MM.1S (cell line): Measurements from ENCODE around the gene ESF1.

Experiments
- DNase-seq: peaks from one replicate; pipeline ENCODE4 v3.0.0-alpha.2; 2015
- H2AFZ ChIP-seq: fragments of 300-600 bp; sonication (generic); 2 replicates; pipeline ENCODE4 v1.6.0; 2016; ENCODE audit warnings: antibody characterized with exemption, low read length
- H3F3A ChIP-seq: fragments of 300-600 bp; sonication (generic); 2 replicates; pipeline ENCODE4 v1.6.1; 2016; ENCODE audit warnings: mild to moderate bottlenecking, antibody characterized with exemption, low read length, moderate library complexity, mixed read lengths; ENCODE audit not compliant: insufficient read depth
- H3K27ac ChIP-seq: fragments of 300-600 bp; sonication (generic); 2 replicates; pipeline ENCODE4 v1.5.1; 2016; ENCODE audit warnings: mild to moderate bottlenecking, low read length
- H3K27me3 ChIP-seq: fragments of 300-600 bp; sonication (generic); replicated peaks from 2 replicates; pipeline ENCODE4 v1.6.0; 2016; ENCODE audit warnings: low read length; ENCODE audit not compliant: insufficient read depth
- H3K36me3 ChIP-seq: fragments of 300-600 bp; sonication (generic); replicated peaks from 2 replicates; pipeline ENCODE4 v1.6.1; 2016; ENCODE audit warnings: mild to moderate bottlenecking, low read length, mixed read lengths; ENCODE audit not compliant: insufficient read depth
- H3K4me1 ChIP-seq: fragments of 300-600 bp; sonication (generic); 2 replicates; pipeline ENCODE4 v1.6.1; 2016; ENCODE audit warnings: low read length, mixed read lengths
- H3K4me2 ChIP-seq: fragments of 300-600 bp; sonication (generic); 2 replicates; pipeline ENCODE4 v1.6.0; 2016; ENCODE audit warnings: low read depth, low read length
- H3K4me3 ChIP-seq: fragments of 300-600 bp; sonication (generic); 2 replicates; pipeline ENCODE4 v1.5.1; 2016; ENCODE audit warnings: low read length, mixed read lengths
- H3K79me2 ChIP-seq: fragments of 300-600 bp; sonication (generic); 2 replicates; pipeline ENCODE4 v1.6.1; 2016; ENCODE audit warnings: mixed run types, low read length, mixed read lengths
- H3K9ac ChIP-seq: fragments of 300-600 bp; sonication (generic); 2 replicates; pipeline ENCODE4 v1.6.1; 2016; ENCODE audit warnings: low read length, mixed read lengths
- H3K9me2 ChIP-seq: fragments of 300-600 bp; sonication (generic); replicated peaks from 2 replicates; pipeline ENCODE4 v1.6.1; 2016; ENCODE audit warnings: mild to moderate bottlenecking, low read length, mixed read lengths; ENCODE audit not compliant: insufficient read depth
- H3K9me3 ChIP-seq: fragments of 300-600 bp; sonication (generic); replicated peaks from 2 replicates; pipeline ENCODE4 v1.6.1; 2016; ENCODE audit warnings: mild to moderate bottlenecking, low read length, mixed read lengths; ENCODE audit not compliant: insufficient read depth
- H4K20me1 ChIP-seq: fragments of 300-600 bp; sonication (generic); 2 replicates; pipeline ENCODE4 v1.6.1; 2016; ENCODE audit warnings: mild to moderate bottlenecking, low read length, moderate library complexity, mixed read lengths; ENCODE audit not compliant: insufficient read depth
- CTCF ChIP-seq: fragments of 300-600 bp; sonication (generic); IDR thresholded peaks from 2 replicates; pipeline ENCODE4 v1.5.1; 2016; ENCODE audit warnings: antibody characterized with exemption, low read length, mixed read lengths
- EZH2 ChIP-seq: fragments of 300-600 bp; sonication (generic); optimal IDR thresholded peaks from 2 replicates; pipeline ENCODE3; 2017; ENCODE audit warnings: low read depth, mild to moderate bottlenecking, antibody characterized with exemption, low read length, mixed read lengths
- EZH2phosphoT487 ChIP-seq: fragments of 300-600 bp; sonication (generic); IDR thresholded peaks from 2 replicates; pipeline ENCODE4 v1.6.1; 2018; ENCODE audit warnings: antibody characterized with exemption, low read length

Gene ESF1

GRCh38 chr20:13799040-13799439 is 14.3 kb upstream of the ESF1 start:
- Histone ChIP-seq H3K4me3 (no peak overlapping the region), H3K79me2 (no peaks in the 10 kb centered on the region), H3K4me1 (no peaks in the 10 kb centered on the region), H3K36me3 (peaks cover 2% of the 10 kb centered on the region; the same call in 1 of the 2 replicates), H2AFZ (no peak overlapping the region), H3K27me3 (no peaks in the 10 kb centered on the region), H3K9me3 (no peaks in the 10 kb centered on the region), H3K9me2 (no peaks in the 10 kb centered on the region), H4K20me1 (no peaks in the 10 kb centered on the region), H3F3A (no peaks in the 10 kb centered on the region), H3K27ac (no peak overlapping the region), H3K4me2 (no peak overlapping the region), H3K9ac (no peak overlapping the region)
- no peak for TF ChIP-seq EZH2
- TF ChIP-seq EZH2phosphoT487: no peak
- TF ChIP-seq CTCF: no peak
- no peak for DNase-seq

GRCh38 chr20:13794667-13795066 is 9.9 kb upstream of the ESF1 start:
- TF ChIP-seq EZH2 (no peak), CTCF (no peak), EZH2phosphoT487 (no peak)
- Histone ChIP-seq H3K4me2 (no peak overlapping the region), H4K20me1 (no peaks in the 10 kb centered on the region), H3K27me3 (no peaks in the 10 kb centered on the region), H3K36me3 (peaks cover 17% of the 10 kb centered on the region; the same call in 1 of the 2 replicates), H3K4me3 (no peak overlapping the region), H3F3A (no peaks in the 10 kb centered on the region), H3K27ac (no peak overlapping the region), H3K9ac (no peak overlapping the region), H2AFZ (no peak overlapping the region), H3K9me3 (no peaks in the 10 kb centered on the region), H3K9me2 (no peaks in the 10 kb centered on the region), H3K4me1 (no peaks in the 10 kb centered on the region), H3K79me2 (peaks cover 14% of the 10 kb centered on the region)
- no peak for DNase-seq

- no peaks in the 10 kb centered on the region for H3K4me1 ChIP-seq
- no peak overlapping the region for H3K9ac ChIP-seq
- H3K79me2 ChIP-seq: peaks cover 22% of the 10 kb centered on the region
- no peak overlapping the region for H3K4me3 ChIP-seq
- DNase-seq: no peak
- H3K27ac ChIP-seq: no peak overlapping the region
- no peaks in the 10 kb centered on the region for H3K9me2 ChIP-seq
- no peak overlapping the region for H2AFZ ChIP-seq
- peaks cover 15% of the 10 kb centered on the region; the same call in 1 of the 2 replicates for H3K36me3 ChIP-seq
- no peak for TF ChIP-seq CTCF
- TF ChIP-seq EZH2: no peak
- no peak for TF ChIP-seq EZH2phosphoT487
- H4K20me1 ChIP-seq: no peaks in the 10 kb centered on the region
- no peaks in the 10 kb centered on the region for H3F3A ChIP-seq
- no peaks in the 10 kb centered on the region for H3K9me3 ChIP-seq
- no peaks in the 10 kb centered on the region for H3K27me3 ChIP-seq
- H3K4me2 ChIP-seq: no peak overlapping the region
Observed at GRCh38 chr20:13793001-13793400, 8.3 kb upstream of the ESF1 start.
